SW480 (cell line): ENCODE measurements around the gene KPNA3.
"Not testable (repeated sequence)": the region's sequence is repeated elsewhere in the genome, so short reads cannot be mapped to it uniquely, and the experiment has no call there.

Source experiments
- DNase-seq: peaks from one replicate; pipeline ENCODE4 v3.0.0-alpha.2; 2016; ENCODE audit warnings: low spot score

KPNA3 gene

DNA sequence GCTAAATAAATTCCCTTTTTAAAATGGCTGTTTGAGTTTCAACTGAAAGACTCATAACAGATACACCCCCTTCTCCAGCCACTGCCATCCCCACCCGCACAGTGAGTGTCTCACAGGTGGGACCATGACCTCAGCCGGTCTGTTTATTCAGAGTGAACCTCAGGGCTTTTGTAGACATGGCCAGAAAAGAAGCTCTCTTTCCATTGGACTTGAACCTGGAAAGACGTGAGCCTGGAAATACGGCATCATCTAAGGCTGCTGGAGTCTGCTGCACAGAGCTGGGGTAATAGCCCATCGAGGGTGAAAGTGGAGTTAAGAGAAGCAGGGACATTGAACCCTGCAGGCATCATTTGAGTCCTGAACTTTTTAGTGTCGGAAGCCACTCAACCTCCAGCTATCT is 15.2 kb upstream of the KPNA3 start:
- no peak for DNase-seq

DNA sequence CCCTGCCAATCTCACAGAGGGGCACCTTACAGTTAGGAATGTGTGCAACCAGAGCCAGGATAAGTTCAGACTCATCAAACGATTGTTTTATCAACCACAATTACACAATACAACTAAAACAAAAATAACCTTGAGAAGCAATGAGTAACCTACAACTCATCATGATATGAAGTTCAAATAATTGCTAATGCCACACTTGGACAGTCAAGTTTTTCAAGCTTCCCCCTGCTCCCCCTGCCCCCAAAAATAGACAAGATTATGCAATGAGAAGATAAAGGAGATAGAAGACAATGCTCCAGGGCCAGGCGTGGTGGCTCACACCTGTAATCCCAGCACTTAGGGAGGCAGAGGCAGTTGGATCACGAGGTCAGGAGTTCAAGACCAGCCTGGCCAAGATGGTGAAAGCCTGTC is 13.6 kb upstream of the KPNA3 start:
- DNase-seq = no peak

DNA sequence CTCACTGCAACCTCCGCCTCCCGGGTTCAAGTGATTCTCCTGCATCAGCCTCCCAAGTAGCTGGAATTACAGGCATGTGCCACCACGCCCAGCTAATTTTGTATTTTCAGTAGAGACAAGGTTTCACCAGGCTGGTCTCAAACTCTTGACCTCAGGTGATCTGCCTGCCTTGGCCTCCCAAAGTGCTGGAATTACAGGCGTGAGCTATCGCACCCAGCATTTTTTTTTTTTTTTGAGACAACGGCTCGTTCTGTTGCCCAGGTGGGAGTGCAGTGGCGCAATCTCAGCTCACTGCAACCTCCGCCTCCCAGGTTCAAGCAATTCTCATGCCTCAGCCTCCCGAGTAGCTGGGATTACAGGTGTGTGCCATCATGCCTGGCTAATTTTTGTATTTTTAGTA is 10.6 kb upstream of the KPNA3 start:
- not testable (repeated sequence) for DNase-seq

DNA sequence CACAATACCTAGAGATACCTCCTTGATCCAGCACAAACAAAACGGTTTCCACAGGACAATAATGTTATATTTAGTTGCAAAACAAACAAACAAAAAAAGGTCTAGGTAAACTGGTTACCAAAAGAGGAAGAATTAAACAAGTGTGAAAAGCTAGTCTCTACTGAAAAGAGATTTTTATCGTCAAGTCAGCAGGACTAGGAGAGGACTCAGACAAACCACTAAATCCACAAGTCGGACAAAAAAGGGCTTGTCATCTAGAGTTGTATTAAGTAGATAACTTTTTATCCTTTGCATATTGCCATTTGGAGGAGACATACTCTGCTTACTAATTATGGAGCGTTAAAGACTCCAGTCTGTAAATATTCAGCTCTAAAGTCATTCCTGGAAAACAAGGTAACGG is 9.9 kb upstream of the KPNA3 start:
- DNase-seq = no peak

DNA sequence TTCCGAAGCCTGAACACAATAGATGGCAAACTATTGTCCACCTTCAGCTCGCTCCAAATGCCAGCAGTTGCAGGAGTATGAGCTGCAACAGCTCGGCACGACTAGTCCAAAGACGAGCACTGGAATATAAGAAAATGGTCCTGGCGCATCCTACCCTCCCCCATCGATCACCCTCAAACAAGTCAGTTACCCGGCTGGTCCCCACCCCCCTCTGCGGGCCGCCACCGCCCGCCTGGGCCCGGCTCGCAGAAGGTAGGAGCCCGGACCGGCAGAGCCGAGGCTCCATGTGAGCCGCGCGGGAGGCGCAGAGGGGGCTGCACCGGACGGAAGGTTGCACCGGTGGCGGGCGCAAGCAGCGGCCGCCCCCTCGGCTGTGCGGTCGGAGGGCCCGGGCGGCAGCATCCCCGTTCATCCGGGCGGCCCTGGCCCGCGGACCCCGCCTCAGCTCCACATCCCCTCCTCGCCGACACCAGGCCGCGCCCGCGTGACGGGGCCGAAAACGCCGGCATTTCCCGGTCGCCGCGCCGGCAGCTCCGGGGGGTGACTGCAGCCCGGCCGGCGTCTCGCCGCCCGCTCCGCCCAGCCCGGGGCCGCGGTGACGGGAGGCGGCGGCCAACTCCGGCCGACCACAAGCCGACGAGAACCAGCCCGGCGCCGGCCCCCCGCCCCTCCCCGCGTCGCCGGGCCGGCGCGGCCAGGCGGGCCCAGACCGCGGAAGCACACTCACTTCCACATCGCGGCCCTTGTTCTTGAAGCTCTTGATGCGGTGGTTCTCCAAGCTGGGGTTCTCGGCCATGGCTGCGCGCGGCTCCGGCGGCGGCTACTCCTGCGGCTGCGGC is 552 bp downstream of the KPNA3 start:
- DNase-seq = peak; percentile 60

DNA sequence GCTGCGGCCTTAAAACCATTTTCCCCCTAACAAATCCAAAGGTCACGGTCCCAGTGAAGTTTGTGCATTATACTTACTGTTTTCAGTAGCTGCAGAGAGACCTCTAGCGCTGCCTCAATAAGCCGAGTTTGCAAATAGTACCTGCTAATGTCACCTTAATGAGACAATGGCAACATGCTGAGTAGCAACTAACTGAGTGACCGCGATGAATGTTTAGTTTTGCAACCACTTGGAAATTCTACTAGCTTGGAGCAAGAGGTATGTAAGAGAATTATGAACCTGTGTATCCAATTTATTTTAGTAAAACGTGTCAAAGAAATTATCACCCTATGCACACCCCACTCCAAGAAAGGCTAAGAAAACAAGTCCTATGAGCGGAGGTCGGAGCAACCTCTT is 1.2 kb downstream of the KPNA3 start:
- DNase-seq = peak; percentile 68

DNA sequence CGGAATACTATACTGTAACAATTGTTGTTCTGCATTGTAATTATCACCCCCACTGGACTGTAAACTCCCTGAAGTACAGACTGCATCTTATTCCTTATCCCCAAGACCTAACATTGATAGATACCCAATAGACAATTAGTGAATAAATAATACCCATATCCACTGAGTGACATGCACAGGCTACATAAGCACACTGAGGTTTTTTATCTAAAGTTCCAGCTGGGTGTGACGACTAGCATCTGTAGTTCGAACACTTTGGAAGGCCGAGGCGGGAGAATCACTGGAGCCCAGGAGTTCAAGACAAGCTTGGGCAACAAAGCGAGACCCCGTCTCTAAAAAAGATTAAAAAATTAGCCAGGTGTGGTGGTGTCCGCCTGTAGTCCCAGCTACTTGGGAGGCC is 2.5 kb downstream of the KPNA3 start:
- no peak for DNase-seq

DNA sequence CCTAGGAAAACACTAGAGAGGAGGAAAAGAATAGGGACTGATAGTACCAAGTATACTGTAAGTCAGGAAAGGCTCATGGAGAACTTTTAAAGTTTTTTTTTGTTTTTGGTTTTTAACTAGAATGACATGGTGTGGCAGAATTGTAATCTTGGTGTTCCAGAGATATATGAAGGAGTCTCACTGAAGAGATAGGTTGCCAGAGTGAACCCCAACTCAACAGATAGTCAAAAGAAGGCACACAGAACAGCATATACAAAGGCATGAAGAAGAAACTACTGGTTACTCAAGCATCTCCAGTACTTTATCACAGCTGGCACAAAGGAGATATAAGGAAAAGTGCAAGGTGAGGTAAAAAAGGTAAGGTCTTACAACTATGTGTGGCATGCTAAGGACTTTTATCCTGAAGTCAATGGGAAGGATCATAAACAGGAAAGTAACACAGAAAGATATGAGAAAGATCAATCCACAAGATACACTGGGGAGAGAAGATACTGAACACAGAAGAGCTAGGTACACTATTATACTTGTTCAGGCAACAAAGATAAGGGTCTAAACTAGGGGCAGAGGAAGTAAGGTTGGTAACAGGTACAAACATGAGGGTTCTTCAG is 6.0 kb downstream of the KPNA3 start:
- DNase-seq = no peak

DNA sequence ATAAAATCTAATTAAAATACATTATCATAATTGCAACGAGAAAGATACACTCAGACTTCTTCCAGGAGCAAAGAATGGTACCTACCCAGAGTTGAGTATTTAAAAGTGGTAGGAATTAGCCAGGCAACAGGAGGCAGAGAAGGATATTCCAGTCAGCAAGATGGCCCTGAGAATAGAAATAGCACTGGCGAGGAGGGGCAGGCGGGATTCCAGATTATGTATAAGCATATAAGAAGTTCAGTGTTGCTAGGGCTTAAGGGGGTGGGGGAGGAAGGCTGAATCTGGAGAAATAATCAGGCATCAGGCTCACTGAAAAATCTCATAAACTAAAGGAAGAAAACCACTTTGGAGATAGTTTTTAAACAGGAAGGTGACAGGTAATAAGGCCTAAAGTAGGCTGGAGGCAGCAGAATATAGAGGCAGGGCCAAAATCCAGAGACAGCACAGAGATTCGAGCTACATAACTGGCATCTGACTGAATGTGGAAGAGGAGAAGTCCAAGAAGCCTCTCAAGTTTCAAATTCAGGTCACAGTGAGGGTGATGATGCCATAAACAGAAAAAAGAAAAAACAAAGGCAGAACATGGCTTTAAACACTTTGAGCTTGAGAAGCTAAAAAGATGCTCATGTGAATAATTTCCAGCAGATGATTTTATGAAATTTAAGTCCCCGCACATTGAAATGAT is 7.5 kb downstream of the KPNA3 start:
- DNase-seq = no peak

DNA sequence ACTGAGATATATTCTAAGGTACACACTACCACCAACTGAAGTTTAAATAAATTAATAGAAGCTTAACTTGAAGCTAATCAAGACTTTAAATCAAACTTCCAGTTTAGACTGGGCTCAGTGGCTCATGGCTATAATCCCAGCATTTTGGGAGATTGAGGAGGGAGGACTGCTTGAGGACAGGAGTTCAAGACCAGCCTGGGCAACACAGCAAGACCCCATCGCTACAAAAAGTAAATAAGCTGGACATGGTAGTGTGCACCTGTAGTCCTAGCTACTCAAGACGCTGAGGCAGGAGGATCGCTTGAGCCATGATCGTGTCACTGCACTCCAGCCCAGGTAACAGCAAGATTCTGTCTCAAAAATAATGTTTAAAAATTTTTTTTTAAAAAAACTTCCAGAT is 8.6 kb downstream of the KPNA3 start:
- DNase-seq = no peak

DNA sequence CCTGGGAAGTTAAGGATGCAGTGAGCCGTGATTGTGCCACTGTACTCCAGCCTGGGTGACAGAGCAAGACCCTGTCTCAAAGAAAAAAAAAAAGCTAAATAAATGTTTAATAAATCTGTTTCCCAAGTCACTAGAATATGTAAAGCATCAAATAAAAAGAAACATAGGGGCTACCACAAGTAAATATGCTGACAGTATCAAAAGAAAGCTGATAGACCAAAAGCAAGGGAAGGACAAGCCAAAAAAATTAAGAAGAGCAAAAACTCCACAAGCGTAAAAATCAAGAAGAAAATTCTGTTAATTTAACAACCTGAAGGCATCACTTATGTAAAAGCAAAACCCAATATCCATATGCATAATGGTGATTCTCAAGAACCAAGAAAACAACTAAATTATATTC is 9.7 kb downstream of the KPNA3 start:
- DNase-seq = no peak

DNA sequence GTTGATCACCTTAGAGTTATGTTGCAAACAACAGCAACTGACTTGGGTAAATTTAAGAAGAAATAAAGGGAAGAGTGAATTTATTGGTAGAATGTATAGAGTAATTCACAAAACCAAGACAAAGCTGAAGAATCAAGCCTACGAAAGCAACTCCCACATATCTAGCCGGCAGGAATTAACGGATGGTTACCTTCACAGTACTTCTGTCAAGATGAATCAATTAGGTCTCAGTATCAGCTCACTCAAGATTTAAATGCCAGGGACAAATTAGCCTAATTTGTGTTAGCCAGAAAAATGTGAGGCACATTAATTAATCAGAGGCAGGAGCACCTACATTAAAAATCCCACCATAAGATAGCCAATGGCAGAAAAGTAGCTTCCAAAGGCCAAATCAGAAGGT is 10.7 kb downstream of the KPNA3 start:
- no peak for DNase-seq

DNA sequence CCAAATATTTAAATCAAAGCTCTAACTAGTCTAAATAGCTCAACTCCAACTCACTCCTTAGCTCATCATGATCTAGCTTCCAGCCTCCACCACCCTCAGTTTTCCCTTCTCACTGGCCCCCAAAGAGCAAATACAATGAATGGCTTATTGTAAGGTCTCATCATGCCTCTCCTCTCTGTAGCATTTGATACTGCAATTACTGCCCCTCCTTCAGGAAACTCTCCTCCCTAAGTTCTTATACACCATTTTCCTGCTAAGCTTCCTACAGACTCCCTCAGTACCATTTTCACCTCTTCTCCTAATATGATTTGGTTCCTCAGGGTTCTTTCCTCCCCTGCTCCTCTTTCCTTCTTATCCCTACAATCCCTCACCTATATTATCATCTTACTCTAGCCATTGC is 12.8 kb downstream of the KPNA3 start:
- no peak for DNase-seq

DNA sequence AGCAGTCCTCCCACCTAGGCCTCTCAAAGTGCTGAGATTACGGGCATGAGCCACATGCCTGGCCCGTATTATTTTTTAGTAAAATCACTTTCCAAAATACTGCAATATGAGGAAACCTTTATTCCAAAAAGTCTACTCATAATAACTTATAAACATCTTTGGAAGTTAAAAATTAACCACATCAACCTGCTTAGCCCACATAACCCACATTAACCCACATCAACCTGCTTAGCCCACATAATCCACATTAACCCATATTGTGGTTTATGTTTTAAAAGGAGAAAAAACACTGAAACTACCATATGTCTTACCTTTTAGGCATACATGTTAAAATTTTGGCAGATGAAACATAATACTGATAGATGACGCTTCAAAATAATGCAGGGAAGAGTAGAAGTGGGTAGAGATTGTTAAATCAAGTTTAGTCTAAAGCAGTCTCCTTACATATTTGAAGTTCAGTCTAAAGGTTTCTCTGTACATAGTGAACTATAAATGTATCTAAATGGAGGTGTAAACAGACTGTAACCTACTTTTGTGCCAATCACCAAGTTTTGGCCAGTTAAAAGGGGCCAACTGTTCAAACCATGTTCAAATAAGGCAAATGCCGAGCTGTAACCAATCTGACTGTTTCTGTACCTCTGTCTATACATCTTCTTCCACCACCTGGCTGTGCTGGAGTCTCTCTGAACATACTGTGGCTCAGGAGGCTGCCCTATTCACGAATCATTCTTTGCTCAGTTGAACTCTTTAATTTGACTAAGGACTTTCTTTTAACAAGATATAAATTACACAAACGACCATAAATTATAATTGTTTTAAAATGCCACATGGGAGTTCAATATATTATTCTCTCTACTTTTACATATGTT is 14.5 kb downstream of the KPNA3 start:
- no peak for DNase-seq

DNA sequence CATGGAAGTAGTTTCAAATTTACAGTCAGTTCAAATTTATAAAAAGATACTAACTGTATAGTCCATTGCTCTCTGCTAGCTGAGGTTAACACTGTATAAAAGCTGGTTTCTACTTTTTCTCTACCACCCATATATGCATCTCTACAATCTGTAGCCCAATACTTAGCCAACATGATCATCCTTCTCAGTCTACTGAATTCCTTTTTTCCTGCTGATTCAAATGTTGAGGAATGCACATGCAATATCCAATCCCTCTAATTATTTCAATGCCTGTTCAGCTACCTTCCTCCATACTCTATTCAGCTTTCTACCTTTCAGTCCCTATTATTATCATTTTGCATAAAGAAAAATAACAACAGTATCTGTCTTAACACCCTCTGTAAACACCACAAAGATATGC is 15.6 kb downstream of the KPNA3 start:
- no peak for DNase-seq

DNA sequence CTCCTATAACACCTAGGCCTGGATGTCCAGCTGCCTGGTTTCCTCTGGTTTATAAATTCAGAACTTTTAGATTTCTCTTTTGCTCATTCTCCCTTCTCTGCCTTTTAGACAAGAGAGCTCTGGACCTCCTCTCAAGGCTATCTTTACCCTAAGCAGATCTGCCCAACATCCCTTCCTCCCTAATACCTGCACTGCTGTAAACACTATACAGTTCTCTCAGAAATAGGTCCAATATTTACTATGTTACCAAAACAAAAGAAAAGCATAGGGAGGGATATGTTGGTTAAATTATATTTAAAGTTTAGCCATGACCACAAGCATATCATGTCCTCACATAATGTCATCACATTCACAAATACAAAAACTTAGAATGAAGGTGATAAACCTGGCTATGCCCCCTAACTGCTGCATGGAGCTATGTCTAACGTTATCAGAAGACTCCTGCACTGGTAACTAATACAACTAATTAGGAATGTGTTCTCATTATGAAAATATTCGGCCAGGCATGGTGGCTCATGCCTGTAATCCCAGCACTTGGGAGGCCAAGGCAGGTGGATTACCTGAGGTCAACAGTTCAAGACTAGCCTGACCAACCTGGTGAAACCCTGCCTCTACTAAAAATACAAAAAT is 18.0 kb downstream of the KPNA3 start:
- no peak for DNase-seq

DNA sequence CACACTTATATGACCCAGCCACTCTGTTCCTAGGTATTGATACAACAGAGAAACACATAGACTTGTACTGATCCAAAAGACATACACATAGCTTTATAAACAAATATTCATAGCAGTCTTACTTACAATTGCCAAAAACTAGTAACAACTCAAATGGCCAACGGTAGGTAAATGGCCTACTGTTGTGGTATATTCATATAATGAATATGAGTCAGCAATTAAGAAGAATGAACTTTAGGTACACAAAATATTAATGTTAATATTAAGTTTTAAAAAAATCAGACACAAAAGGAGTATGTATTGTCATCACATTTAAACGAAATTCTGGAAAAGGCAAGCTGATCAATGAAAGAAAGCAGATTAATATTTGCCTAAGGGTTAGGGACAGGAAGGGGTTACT is 19.7 kb downstream of the KPNA3 start:
- no peak for DNase-seq

DNA sequence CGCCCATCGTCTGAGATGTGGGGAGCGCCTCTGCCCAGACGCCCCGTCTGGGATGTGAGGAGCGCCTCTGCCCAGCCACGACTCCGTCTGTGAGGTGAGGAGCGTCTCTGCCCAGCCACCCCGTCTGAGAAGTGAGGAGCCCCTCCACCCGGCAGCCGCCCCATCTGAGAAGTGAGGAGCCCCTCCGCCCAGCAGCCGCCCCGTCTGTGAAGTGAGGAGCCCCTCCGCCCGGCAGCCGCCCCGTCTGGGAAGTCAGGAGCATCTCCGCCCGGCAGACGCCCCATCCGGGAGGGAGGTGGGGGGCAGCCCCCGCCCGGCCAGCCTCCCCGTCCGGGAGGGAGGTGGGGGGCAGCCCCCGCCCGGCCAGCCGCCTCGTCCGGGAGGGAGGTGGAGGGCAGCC is 30.7 kb downstream of the KPNA3 start:
- not testable (repeated sequence) for DNase-seq

DNA sequence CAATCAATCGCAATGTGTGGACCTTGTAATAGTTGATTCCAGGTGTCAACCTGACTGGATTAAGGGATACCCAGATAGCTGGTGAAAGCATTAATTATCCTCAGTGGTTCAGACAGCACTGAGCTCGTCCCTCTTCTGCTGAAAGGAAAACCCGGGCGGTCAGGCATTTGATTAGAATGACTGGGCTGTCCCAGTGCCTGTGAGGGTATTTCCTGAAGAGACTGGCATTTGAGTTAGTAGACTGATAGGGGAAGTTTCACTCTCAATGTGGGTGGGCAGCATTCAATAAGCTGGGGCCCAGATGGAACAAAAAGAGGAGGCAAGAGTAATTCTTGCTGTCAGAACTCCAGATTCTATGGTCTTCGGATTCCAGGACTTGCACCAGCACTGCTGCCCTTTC is 31.9 kb downstream of the KPNA3 start:
- no peak for DNase-seq

DNA sequence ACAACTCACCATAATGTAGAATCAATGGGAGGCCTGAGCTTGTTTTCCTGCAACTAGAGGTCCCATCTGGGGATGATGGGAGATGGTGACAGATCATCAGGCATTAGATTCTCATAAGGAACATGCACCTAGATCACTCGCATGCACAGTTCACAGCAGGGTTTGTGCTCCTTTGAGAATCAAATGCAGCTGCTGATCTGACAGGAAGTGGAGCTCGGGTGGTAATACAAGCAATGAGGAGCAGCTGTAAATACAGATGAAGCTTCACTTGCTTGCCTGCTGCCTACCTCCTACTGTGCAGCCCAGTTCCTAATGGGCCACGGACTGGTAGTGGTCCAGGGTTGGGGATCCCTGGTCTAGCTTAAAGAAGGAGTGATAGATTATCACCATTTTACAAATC is 33.0 kb downstream of the KPNA3 start:
- DNase-seq = no peak

DNA sequence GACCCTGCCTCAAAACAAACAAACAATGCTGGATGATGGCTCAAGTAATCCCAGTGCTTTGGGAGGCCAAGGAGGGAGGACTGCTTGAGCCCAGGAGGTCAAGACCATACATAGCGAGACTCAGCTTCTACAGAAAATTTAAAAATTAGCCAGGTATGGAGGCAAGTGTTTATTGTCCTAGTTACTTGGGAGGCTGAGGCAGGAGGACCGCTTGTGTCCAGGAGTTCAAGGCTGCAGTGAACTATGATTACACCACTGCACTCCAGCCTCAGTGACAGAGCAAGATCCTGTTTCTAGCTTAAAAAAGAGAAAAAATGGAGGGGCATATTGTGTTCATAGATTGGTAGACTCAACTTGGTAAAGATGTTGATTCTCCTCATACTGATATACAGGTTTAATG is 36.2 kb downstream of the KPNA3 start:
- no peak for DNase-seq

DNA sequence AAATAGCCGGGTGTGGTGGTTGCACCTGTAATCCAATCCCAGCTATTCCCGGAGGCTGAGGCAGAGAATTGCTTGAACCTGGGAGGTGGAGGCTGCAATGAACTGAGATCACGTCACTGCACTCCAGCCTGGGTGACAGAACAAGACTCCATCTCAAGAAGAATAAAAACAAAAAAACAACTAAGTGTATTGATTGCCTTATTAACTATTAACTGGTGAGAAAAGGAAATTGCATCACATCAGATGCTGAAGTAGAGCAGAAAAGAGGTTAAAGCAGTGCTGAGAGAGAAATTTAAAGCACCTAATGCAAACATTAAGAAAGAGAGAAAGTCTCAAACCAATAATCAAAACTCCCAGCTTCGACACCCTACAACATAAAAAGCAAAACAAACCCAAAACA is 38.3 kb downstream of the KPNA3 start:
- DNase-seq = no peak
